HepG2 (cell line): ENCODE measurements around the gene DARS2. TPM values are rescaled to one million over a fixed set of nuclear protein-coding genes. Genes with fewer than 3 reads are reported as not detected.
"Not testable (repeated sequence)": the region's sequence is repeated elsewhere in the genome, so short reads cannot be mapped to it uniquely, and the experiment has no call there.

Source experiments
- ATAC-seq: fragments of 200-7000 bp; cut with Tn5 transposase; 3 replicates; pipeline ENCODE4 v1.9.1; 2020; ENCODE audit warnings: mild to moderate bottlenecking, moderate library complexity
- BruUV-seq: library from RNA; stranded (reverse); fragments of 400-500 nt; replicated peaks from 2 replicates; lab custom pipeline; 2021; lab: Mats Ljungman, UMichigan
- CTCF ChIA-PET: fragments of 300-600 bp; formaldehyde crosslinking; extraction: SDS; loops from one replicate; lab custom pipeline; 2021; ENCODE audit warnings: low total read pairs, inconsistent platforms, low intra/inter-chr PET ratio; lab: Yijun Ruan, JAX
- POLR2A ChIA-PET: fragments of 350-600 bp; sonication (Branson Sonifier 250); formaldehyde crosslinking; loops from one replicate; lab custom pipeline; 2020; ENCODE audit warnings: antibody characterized with exemption, inconsistent platforms; lab: Yijun Ruan, JAX
- DNase-seq: peaks from one replicate; pipeline ENCODE4 v3.0.0-alpha.2; 2015; ENCODE audit warnings: low spot score
- FAIRE-seq: peaks from 3 replicates; lab custom pipeline; 2011; peaks lifted over from hg19 to GRCh38; lab: Jason Lieb, UNC
- H2AFZ ChIP-seq: one replicate; pipeline ENCODE4 v1.6.1; 2011; ENCODE audit warnings: low read length, inconsistent platforms
- H3K27ac ChIP-seq: fragments of 300-600 bp; 3 replicates; pipeline ENCODE4 v1.8.0; 2011; ENCODE audit warnings: mixed run types, mild to moderate bottlenecking, mixed read lengths, low read length, inconsistent platforms; ENCODE audit not compliant: insufficient read depth; ENCODE audit errors: extremely low read length
- H3K27me3 ChIP-seq, 2 experiments: fragments of 200-600 bp in 1 of 2; 2 replicates in 1 of 2; 3 replicates in 1 of 2; pipeline versions ENCODE4 v1.6.0 to v1.8.0; 2011; ENCODE audit warnings: low read length in 2 of 2, mild to moderate bottlenecking in 2 of 2, moderate library complexity in 2 of 2, inconsistent platforms in 1 of 2; ENCODE audit not compliant: insufficient read depth in 2 of 2, control insufficient read depth in 1 of 2
- H3K36me3 ChIP-seq, 2 experiments: fragments of 200-600 bp in 1 of 2; replicated peaks in 1 of 2; 2 replicates in 1 of 2; 3 replicates in 1 of 2; pipeline versions ENCODE4 v1.5.1 to v1.8.0; 2011; ENCODE audit warnings: low read length in 2 of 2, inconsistent platforms in 1 of 2; ENCODE audit not compliant: insufficient read depth in 2 of 2, control insufficient read depth in 1 of 2
- H3K4me1 ChIP-seq: 2 replicates; pipeline ENCODE4 v1.5.1; 2012; ENCODE audit warnings: low read length, inconsistent platforms; ENCODE audit not compliant: insufficient read depth
- H3K4me2 ChIP-seq: 2 replicates; pipeline ENCODE4 v1.6.0; 2011; ENCODE audit warnings: low read depth, low read length, inconsistent platforms
- H3K4me3 ChIP-seq, 3 experiments: fragments of 200-600 bp in 1 of 3; sonication (generic), shearing (Covaris generic) in 1 of 3; replicated peaks in 1 of 3; 2 replicates each; pipeline ENCODE4 v1.5.1; 2011 to 2016; ENCODE audit warnings: low read length in 3 of 3, inconsistent platforms in 2 of 3, low read depth in 2 of 3, mild to moderate bottlenecking in 2 of 3, control low read depth in 1 of 3, mixed read lengths in 1 of 3; ENCODE audit not compliant: insufficient read depth in 1 of 3
- H3K79me2 ChIP-seq: one replicate; pipeline ENCODE4 v1.6.1; 2011; ENCODE audit warnings: low read length, inconsistent platforms; ENCODE audit not compliant: insufficient read depth
- H3K9ac ChIP-seq: 2 replicates; pipeline ENCODE4 v1.6.0; 2011; ENCODE audit warnings: mild to moderate bottlenecking, low read depth, low read length, inconsistent platforms; ENCODE audit not compliant: insufficient read depth
- H3K9me3 ChIP-seq: 2 replicates; pipeline ENCODE4 v1.5.1; 2012; ENCODE audit warnings: mild to moderate bottlenecking, low read length
- H4K20me1 ChIP-seq: 2 replicates; pipeline ENCODE4 v1.6.0; 2011; ENCODE audit warnings: inconsistent platforms, mild to moderate bottlenecking, low read length, moderate library complexity; ENCODE audit not compliant: insufficient read depth
- ETV6 ChIP-seq: sonication (generic); formaldehyde crosslinking; conservative IDR thresholded peaks from 2 replicates; pipeline ENCODE4 v1.4.0; 2020; ENCODE audit warnings: missing genetic modification reagents
- FOXP4 ChIP-seq: sonication (generic); formaldehyde crosslinking; IDR thresholded peaks from 2 replicates; pipeline ENCODE4 v1.4.0; 2020; ENCODE audit warnings: missing genetic modification reagents
- GATAD2A ChIP-seq: IDR thresholded peaks from 2 replicates; pipeline ENCODE4 v1.6.1; 2016
- JARID2 ChIP-seq: sonication (generic); formaldehyde crosslinking; IDR thresholded peaks from 2 replicates; pipeline ENCODE4 v1.8.1; 2023; ENCODE audit warnings: missing genetic modification reagents, inconsistent platforms; ENCODE audit not compliant: insufficient replicate concordance
- RERE ChIP-seq: IDR thresholded peaks from 2 replicates; pipeline ENCODE4 v1.6.1; 2016; ENCODE audit warnings: low read depth, missing genetic modification reagents, missing compliant biosample characterization
- SIN3A ChIP-seq: IDR thresholded peaks from 2 replicates; pipeline ENCODE4 v1.6.1; 2011; ENCODE audit warnings: low read depth, mild to moderate bottlenecking, control low read depth, low read length, borderline replicate concordance
- SIX4 ChIP-seq: sonication (generic); formaldehyde crosslinking; IDR thresholded peaks from 2 replicates; pipeline ENCODE4 v1.4.0; 2020; ENCODE audit warnings: missing genetic modification reagents
- ZKSCAN5 ChIP-seq: sonication (generic); formaldehyde crosslinking; IDR thresholded peaks from 2 replicates; pipeline ENCODE4 v1.5.1; 2020; ENCODE audit warnings: mild to moderate bottlenecking, missing genetic modification reagents
- ZNF260 ChIP-seq: sonication (generic); formaldehyde crosslinking; IDR thresholded peaks from 2 replicates; pipeline ENCODE4 v1.4.0; 2020; ENCODE audit warnings: missing genetic modification reagents, low read depth, mild to moderate bottlenecking, borderline replicate concordance
- ZNF619 ChIP-seq: sonication (generic); formaldehyde crosslinking; IDR thresholded peaks from 2 replicates; pipeline ENCODE4 v1.4.0; 2020; ENCODE audit warnings: mild to moderate bottlenecking, missing genetic modification reagents
- ZNF746 ChIP-seq: sonication (generic); formaldehyde crosslinking; IDR thresholded peaks from 2 replicates; pipeline ENCODE4 v1.8.0; 2022; ENCODE audit warnings: mild to moderate bottlenecking, missing genetic modification reagents
- WGBS: methylation state at CpG from one replicate; pipeline ENCODE4 v1.1.6; 2017; ENCODE audit warnings: low lambda C conversion rate; 5-methylcytosine and 5-hydroxymethylcytosine counted together
- in situ Hi-C: cut with HindIII; loops from 2 replicates; pipeline ENCODE4 v1.10.0; 2017; ENCODE audit warnings: low pct_unique_long_range_greater_than_20kb; ENCODE audit not compliant: extremely low pct_ligation_motif_present
- intact Hi-C: fragments of 100-400 bp; cut with micrococcal nuclease; formaldehyde crosslinking; loops from one replicate; pipeline ENCODE4 v1.10.0; 2022; ENCODE audit not compliant: unreplicated experiment
- polyA plus RNA-seq, 8 experiments: library from polyadenylated mRNA; depleted of rRNA in 3 of 8; stranded (reverse) in 7 of 8; unstranded in 1 of 8; fragments of >200 nt; fragmentation: Illumina TruSeq in 4 of 8; extraction: Trizol in 4 of 8; gene quantifications; 2 replicates each; pipeline versions ENCODE4 v1.2.1 to v1.2.3, GENCODE V29; 2011 to 2016; ENCODE audit warnings: low read depth in 4 of 8, missing spikeins in 1 of 8, mixed read lengths in 1 of 8; ENCODE audit not compliant: insufficient read depth in 1 of 8
- total RNA-seq, 5 experiments: library from RNA; depleted of rRNA; stranded (reverse); fragments of >200 nt; fragmentation: Illumina TruSeq; extraction: Trizol; gene quantifications; 2 replicates each; pipeline ENCODE4 v1.2.3, GENCODE V29; 2016; ENCODE audit warnings: low read depth in 1 of 5

The DARS2 gene
- total and polyA plus RNA-seq, 2 of the 13 experiments (the other 11 are each of a cell fraction or from before 2014, with no cell fraction given), result 17.6 to 27.7 TPM

GRCh38 chr1:173859547-173859946, 35.1 kb downstream of the DARS2 start:
- CTCF ChIA-PET, H3K27ac ChIP-seq, H3K79me2 ChIP-seq, H3K4me3 ChIP-seq, BruUV-seq, H3K4me2 ChIP-seq, FAIRE-seq, H3K9me3 ChIP-seq, in situ Hi-C loops, H3K27me3 ChIP-seq, H3K9ac ChIP-seq, H3K4me1 ChIP-seq, DNase-seq, intact Hi-C loops, H2AFZ ChIP-seq, ATAC-seq: not testable (repeated sequence)
- POLR2A ChIA-PET, result interaction anchor here (2.3 kb wide), 1 partner anchor 9 kb away, joined by 10 read pairs; the partner anchor contains the start of genes GAS5 and ZBTB37
- WGBS, result 98% methylated on average over 5 of the region's 5 CpGs
- peaks cover 15% of the 10 kb centered on the region for H4K20me1 ChIP-seq
- peaks cover 9 to 34% of the 10 kb centered on the region in 2 experiments for H3K36me3 ChIP-seq

GRCh38 chr1:173860065-173860464, 35.6 kb downstream of the DARS2 start:
- intact Hi-C loops (no loop called here), in situ Hi-C loops (loop anchor here (10.0 kb wide), 1 partner anchor 215 kb away; no protein-coding TSS in a partner anchor)
- ATAC-seq (no peak), DNase-seq (no peak), FAIRE-seq (no peak)
- H3K4me1 ChIP-seq, result peaks cover 8% of the 10 kb centered on the region
- H3K27me3 ChIP-seq, result no peaks in the 10 kb centered on the region
- H3K27ac ChIP-seq, result no peak overlapping the region
- H2AFZ ChIP-seq, result no peak overlapping the region
- peaks cover 9 to 39% of the 10 kb centered on the region in 2 experiments; a peak in 4 of 5 replicates for H3K36me3 ChIP-seq
- H3K9me3 ChIP-seq, result no peaks in the 10 kb centered on the region
- H3K9ac ChIP-seq, result no peak overlapping the region
- H3K4me3 ChIP-seq, result no peak overlapping the region
- TF ChIP-seq SIX4 (CRISPR knock-in tag) (no peak), FOXP4 (CRISPR knock-in tag) (no peak), JARID2 (no peak), ZNF746 (CRISPR knock-in tag) (no peak), ETV6 (CRISPR knock-in tag) (no peak), SIN3A (no peak), RERE (CRISPR knock-in tag) (no peak), ZNF260 (CRISPR knock-in tag) (no peak), ZKSCAN5 (CRISPR knock-in tag) (no peak), ZNF619 (CRISPR knock-in tag) (no peak), GATAD2A (CRISPR knock-in tag) (no peak)
- no peak overlapping the region for H3K4me2 ChIP-seq
- no peaks in the 10 kb centered on the region for H3K79me2 ChIP-seq
- ChIA-PET POLR2A (interaction anchor here (2.3 kb wide), 1 partner anchor 8 kb away, joined by 10 read pairs; the partner anchor contains the start of genes GAS5 and ZBTB37), CTCF (no interaction called here)
- WGBS, result 96% methylated on average over 1 of the region's 1 CpG
- H4K20me1 ChIP-seq, result peaks cover 20% of the 10 kb centered on the region
- no TSS peak for BruUV-seq
